AG04450 (cell line): ENCODE data around the gene TMEM272. TPM values are rescaled to one million over a fixed set of nuclear protein-coding genes. Genes with fewer than 3 reads are reported as not detected.
"Not testable (repeated sequence)": the region's sequence is repeated elsewhere in the genome, so short reads cannot be mapped to it uniquely, and the experiment has no call there.

Experiments used
- CTCF ChIA-PET: fragments of 300-600, 350-600 bp; formaldehyde crosslinking; extraction: SDS; loops from one replicate; lab custom pipeline; 2022; ENCODE audit warnings: antibody characterized with exemption, inconsistent platforms; lab: Charles Lee
- POLR2A ChIA-PET: fragments of 350-600 bp; formaldehyde crosslinking; extraction: SDS; loops from one replicate; lab custom pipeline; 2021; ENCODE audit warnings: antibody characterized with exemption, inconsistent platforms; lab: Yijun Ruan, JAX
- DNase-seq: peaks from one replicate; pipeline ENCODE4 v3.0.0-alpha.2; 2011; ENCODE audit warnings: low read depth, low spot score
- H3K27ac ChIP-seq: one replicate; pipeline ENCODE4 v1.5.1; 2012; ENCODE audit warnings: low read depth, low read length, control low read depth
- H3K27me3 ChIP-seq: one replicate; pipeline ENCODE4 v1.6.0; 2012; ENCODE audit warnings: low read length; ENCODE audit not compliant: control insufficient read depth, insufficient read depth
- H3K4me3 ChIP-seq: 2 replicates; pipeline ENCODE4 v1.5.1; 2011; ENCODE audit warnings: mild to moderate bottlenecking, low read depth, low read length, control low read depth
- H3K9me3 ChIP-seq: 2 replicates; pipeline ENCODE4 v1.5.1; 2012; ENCODE audit warnings: low read length; ENCODE audit not compliant: control insufficient read depth, insufficient read depth
- polyA plus RNA-seq: library from polyadenylated mRNA; depleted of rRNA; stranded (reverse); fragments of >200 nt; gene quantifications from 2 replicates; pipeline ENCODE4 v1.2.3, GENCODE V29; 2011
- TF ChIP-seq, protein P1 (sequence below): IDR thresholded peaks from 2 replicates; pipeline ENCODE4 v1.5.1; 2011; ENCODE audit warnings: low read depth, low read length, control low read depth, inconsistent platforms

TMEM272 gene
- polyA plus RNA-seq, 1 experiment, result not detected

DNA sequence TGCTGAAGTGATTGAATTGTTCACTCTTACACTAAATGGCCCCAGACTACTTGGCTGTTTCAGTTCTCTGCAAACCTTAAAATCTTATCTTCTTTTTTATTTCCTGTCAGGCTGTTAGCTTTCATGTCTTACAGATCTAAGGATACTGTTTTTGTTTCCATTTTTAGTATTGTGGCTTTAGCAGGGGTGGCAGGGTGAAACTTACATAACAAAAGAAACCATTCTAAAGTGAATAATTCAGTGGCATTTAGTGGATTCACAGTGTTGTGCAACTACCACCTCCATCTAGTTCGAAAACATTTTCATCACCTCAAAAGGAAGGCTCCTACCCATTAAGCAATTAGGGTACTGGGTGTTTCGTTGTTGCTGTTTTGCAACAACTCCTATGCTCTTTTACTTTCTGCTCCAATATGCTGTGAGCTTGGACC lies 19.8 kb downstream of the TMEM272 start:
- TF ChIP-seq, protein P1, sequence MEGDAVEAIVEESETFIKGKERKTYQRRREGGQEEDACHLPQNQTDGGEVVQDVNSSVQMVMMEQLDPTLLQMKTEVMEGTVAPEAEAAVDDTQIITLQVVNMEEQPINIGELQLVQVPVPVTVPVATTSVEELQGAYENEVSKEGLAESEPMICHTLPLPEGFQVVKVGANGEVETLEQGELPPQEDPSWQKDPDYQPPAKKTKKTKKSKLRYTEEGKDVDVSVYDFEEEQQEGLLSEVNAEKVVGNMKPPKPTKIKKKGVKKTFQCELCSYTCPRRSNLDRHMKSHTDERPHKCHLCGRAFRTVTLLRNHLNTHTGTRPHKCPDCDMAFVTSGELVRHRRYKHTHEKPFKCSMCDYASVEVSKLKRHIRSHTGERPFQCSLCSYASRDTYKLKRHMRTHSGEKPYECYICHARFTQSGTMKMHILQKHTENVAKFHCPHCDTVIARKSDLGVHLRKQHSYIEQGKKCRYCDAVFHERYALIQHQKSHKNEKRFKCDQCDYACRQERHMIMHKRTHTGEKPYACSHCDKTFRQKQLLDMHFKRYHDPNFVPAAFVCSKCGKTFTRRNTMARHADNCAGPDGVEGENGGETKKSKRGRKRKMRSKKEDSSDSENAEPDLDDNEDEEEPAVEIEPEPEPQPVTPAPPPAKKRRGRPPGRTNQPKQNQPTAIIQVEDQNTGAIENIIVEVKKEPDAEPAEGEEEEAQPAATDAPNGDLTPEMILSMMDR, result no peak
- POLR2A ChIA-PET, result interaction anchor here (0.6 kb wide), 1 partner anchor 180 kb away, joined by 3 read pairs; no protein-coding TSS in a partner anchor
- no peak for DNase-seq
- no peaks in the 10 kb centered on the region for H3K9me3 ChIP-seq
- H3K27ac ChIP-seq, result no peak overlapping the region
- H3K4me3 ChIP-seq, result no peak overlapping the region
- H3K27me3 ChIP-seq, result peaks cover 41% of the 10 kb centered on the region
- CTCF ChIA-PET, result interaction anchor here (0.6 to 1.8 kb wide), 3 partner anchors 10 to 676 kb away, joined by 3 to 10 read pairs (median 3); no protein-coding TSS in a partner anchor

DNA sequence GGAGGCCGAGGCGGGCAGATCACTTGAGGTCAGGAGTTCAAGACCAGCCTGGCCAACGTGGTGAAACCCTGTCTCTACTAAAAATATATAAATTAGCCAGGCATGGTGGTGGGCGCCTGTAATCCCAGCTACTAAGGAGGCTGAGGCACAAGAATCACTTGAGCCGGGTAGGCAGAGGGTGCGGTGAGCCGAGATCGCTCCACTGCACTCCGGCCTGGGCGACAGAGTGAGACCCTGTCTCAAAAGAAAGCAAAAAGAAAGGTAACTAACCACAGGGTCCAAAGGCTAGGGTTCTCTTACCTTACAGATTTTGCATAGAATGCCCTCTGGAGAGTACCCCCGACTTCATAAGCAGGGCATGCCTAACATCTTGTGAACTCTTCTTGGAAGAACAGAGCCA lies 20.3 kb downstream of the TMEM272 start:
- CTCF ChIA-PET, result interaction anchor here (1.4 to 1.8 kb wide), 2 partner anchors 10 to 303 kb away, joined by 3 to 10 read pairs; no protein-coding TSS in a partner anchor
- POLR2A ChIA-PET, result interaction anchor here (0.6 kb wide), 1 partner anchor 180 kb away, joined by 3 read pairs; no protein-coding TSS in a partner anchor
- H3K27me3 ChIP-seq, result peaks cover 45% of the 10 kb centered on the region
- not testable (repeated sequence) for H3K4me3 ChIP-seq, DNase-seq, H3K27ac ChIP-seq, H3K9me3 ChIP-seq

- Histone ChIP-seq H3K4me3 (no peak overlapping the region), H3K27me3 (peaks cover 48% of the 10 kb centered on the region), H3K27ac (no peak overlapping the region), H3K9me3 (no peaks in the 10 kb centered on the region)
- TF ChIP-seq, protein P1, result no peak
- CTCF ChIA-PET, result interaction anchor here (1.3 to 1.7 kb wide), 2 partner anchors 8 to 9 kb away, joined by 5 to 8 read pairs; no protein-coding TSS in a partner anchor
- no peak for DNase-seq
- POLR2A ChIA-PET, result no interaction called here
Measured at GRCh38 chr13:51823863-51824262, 21.1 kb downstream of the TMEM272 start.

DNA sequence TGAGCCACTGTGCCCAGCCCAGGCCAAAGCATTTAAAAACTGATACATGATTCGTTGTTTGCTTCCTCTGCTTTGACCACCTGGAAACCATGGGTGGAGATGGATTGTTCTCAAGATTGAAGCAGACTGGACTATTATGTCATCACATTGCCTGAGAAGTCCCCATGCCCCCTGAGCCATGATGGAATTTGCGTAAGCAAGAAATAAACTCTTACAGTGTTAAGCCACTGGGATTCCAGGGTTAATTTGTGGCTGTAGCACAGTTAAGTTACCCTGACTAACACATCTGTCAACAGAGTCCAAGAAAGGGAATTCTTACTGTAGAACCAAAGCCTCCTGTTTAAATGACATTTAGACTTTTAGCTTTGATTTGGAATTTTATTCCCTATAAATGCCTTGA lies 21.6 kb downstream of the TMEM272 start:
- ChIA-PET CTCF (interaction anchor here (1.3 to 1.7 kb wide), 3 partner anchors 8 to 305 kb away, joined by 3 to 8 read pairs (median 5); partner anchors contain the start of gene NEK5), POLR2A (no interaction called here)
- peaks cover 52% of the 10 kb centered on the region for H3K27me3 ChIP-seq

DNA sequence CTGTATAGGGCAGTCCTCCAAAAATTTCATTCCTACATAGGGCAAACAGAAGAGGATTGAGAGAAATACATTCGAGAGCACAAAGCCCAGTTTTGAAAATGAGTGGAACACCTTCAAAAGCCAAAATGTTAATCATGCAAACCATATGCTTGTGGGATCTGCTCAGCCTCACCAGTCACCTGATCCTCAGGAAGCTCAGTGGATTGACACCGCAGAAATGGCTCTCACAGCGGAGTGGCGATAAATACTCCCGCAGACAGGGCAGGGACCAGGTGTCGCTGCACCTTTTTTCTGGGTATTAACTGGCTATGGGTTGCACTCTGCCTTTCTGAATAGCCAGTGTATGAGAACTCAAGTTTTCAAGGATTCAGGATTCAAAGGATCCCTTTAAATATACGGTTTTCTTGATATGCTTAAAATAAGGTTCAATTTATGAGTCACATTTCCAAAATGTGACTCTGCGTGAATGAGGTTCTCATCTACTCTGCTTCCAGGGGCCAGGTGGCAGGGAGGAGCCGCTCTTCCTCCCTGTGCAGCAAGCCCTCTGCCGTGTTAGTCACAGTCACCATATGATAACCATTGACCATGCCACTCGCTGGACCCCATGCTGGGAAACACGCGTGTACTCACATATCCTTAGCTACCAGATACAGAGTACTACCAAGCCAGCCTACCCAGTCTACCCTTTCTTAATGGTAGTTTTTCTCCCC lies 22.7 kb downstream of the TMEM272 start:
- CTCF ChIA-PET, result interaction anchor here (0.9 to 1.5 kb wide), 2 partner anchors 305 to 307 kb away, joined by 3 to 4 read pairs; partner anchors contain the start of gene NEK5
- DNase-seq, result no peak

More for the DNA sequence above, 21.6 kb downstream of the TMEM272 start:
- Histone ChIP-seq H3K9me3 (no peaks in the 10 kb centered on the region), H3K4me3 (no peak overlapping the region), H3K27ac (no peak overlapping the region)
- DNase-seq, result no peak
- TF ChIP-seq, protein P1, result no peak

More for the DNA sequence above, 22.7 kb downstream of the TMEM272 start:
- H3K27me3 ChIP-seq, result peaks cover 50% of the 10 kb centered on the region
- H3K27ac ChIP-seq, result no peak overlapping the region
- no peaks in the 10 kb centered on the region for H3K9me3 ChIP-seq
- no peak overlapping the region for H3K4me3 ChIP-seq
- POLR2A ChIA-PET, result no interaction called here
- TF ChIP-seq, protein P1, result no peak
